Amniotic epithelial cell (primary cell): ENCODE data around the gene OOSP2.

Source experiments
- DNase-seq: peaks from one replicate; pipeline ENCODE4 v3.0.0-alpha.2; 2010; ENCODE audit warnings: low read depth

OOSP2 gene

GRCh38 chr11:60080535-60080934 lies 40.3 kb downstream of the OOSP2 start:
- no peak for DNase-seq

GRCh38 chr11:60084631-60085273 lies 44.5 kb downstream of the OOSP2 start:
- DNase-seq: no peak

DNA sequence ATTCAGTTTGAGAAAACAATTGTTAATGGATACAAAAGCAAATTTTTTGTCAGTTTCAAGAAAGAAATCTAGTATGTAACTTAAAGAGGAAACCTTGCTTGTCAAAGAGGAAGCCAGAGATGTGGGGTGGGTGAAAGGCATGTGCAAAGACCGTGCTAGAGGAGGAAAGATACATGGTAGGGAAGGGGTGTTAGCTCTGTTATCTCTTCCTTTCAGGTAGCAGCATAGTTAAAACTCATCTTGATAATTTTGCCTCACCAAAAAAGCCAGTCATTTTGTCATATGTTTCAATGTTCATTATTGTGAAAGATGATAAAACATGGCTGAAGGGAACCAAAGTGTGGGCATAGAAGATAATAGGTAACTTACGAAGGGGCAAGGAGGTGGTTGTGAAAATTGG lies 45.7 kb downstream of the OOSP2 start:
- DNase-seq: no peak

DNA sequence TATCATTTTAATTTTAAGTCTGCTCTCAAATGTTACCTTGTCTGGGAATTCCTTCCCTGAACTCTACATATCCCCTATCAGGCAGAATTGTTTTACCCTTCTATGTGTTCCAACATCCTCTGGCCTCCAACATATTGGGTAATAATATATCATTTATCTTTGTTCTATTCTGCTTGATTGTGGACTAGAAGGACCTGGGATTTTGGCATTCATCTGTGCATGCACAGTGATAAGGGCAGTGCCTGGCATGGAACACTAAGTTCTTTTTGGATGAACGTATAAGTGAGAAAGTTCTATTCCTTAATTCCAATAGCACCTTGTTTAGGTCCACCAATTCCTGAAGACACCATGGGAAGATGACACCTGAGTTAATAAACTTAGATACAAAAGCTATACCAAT lies 47.0 kb downstream of the OOSP2 start:
- DNase-seq: no peak

- no peak for DNase-seq
Measured at GRCh38 chr11:60088364-60088763, 48.2 kb downstream of the OOSP2 start, which contains the start of gene MS4A2. Gene MS4A2 (plus strand): TSS chr11:60088664. CDS start chr11:60088766, 102 bp downstream.

- DNase-seq: no peak
Measured at GRCh38 chr11:60095477-60096120, 55.4 kb downstream of the OOSP2 start.

- no peak for DNase-seq
Measured at GRCh38 chr11:60097189-60097588, 57.0 kb downstream of the OOSP2 start.
